Spleen (tissue), 11 donors: ENCODE results near the gene EYA2. TPM values are rescaled to one million over a fixed set of nuclear protein-coding genes. Genes with fewer than 3 reads are reported as not detected.

Experiments used
- DNase-seq: peaks from one replicate; pipeline ENCODE4 v3.0.0-alpha.2; 2020
- H3K27ac ChIP-seq, 8 donors: fragments of 200-600 bp; sonication (generic) in 7 of 8; 1 replicate in 4 of 8; 2 replicates in 4 of 8; pipeline versions ENCODE4 v1.5.0 to v1.8.0; 2016 to 2021; ENCODE audit warnings: inconsistent platforms in 4 of 8, mild to moderate bottlenecking in 4 of 8, moderate library complexity in 1 of 8
- H3K27me3 ChIP-seq, 7 donors: fragments of 200-600 bp; sonication (generic) in 6 of 7; replicated peaks in 1 of 7; 1 replicate in 4 of 7; 2 replicates in 3 of 7; pipeline versions ENCODE4 v1.5.0 to v1.8.0; 2016 to 2021; ENCODE audit warnings: inconsistent platforms in 3 of 7, mild to moderate bottlenecking in 1 of 7
- H3K36me3 ChIP-seq, 6 donors: fragments of 200-600 bp; sonication (generic) in 5 of 6; 1 replicate in 4 of 6; 2 replicates in 2 of 6; pipeline versions ENCODE4 v1.5.0 to v1.8.0; 2016 to 2021; ENCODE audit warnings: inconsistent platforms in 2 of 6
- H3K4me1 ChIP-seq, 6 donors: fragments of 200-600 bp; sonication (generic) in 5 of 6; 1 replicate in 3 of 6; 2 replicates in 3 of 6; pipeline versions ENCODE4 v1.5.0 to v1.8.0; 2016 to 2021; ENCODE audit warnings: inconsistent platforms in 3 of 6
- H3K4me3 ChIP-seq, 8 donors: fragments of 200-600 bp; sonication (generic) in 7 of 8; 1 replicate in 4 of 8; 2 replicates in 4 of 8; pipeline versions ENCODE4 v1.5.0 to v1.8.0; 2016 to 2021; ENCODE audit warnings: inconsistent platforms in 4 of 8, mild to moderate bottlenecking in 4 of 8, moderate library complexity in 2 of 8
- H3K9me3 ChIP-seq, 8 donors: fragments of 200-600 bp; sonication (generic) in 7 of 8; 1 replicate in 4 of 8; 2 replicates in 4 of 8; pipeline versions ENCODE4 v1.5.0 to v1.8.0; 2016 to 2021; ENCODE audit warnings: inconsistent platforms in 4 of 8
- POLR2A ChIP-seq, 3 donors: fragments of 450-650 bp; IDR thresholded peaks; one replicate each; pipeline ENCODE4 v1.5.1; 2017; ENCODE audit warnings: antibody characterized with exemption in 3 of 3, mild to moderate bottlenecking in 1 of 3
- POLR2AphosphoS5 ChIP-seq, 3 donors: sonication (generic); formaldehyde crosslinking; IDR thresholded peaks; one replicate each; pipeline ENCODE4 v1.5.1; 2017; ENCODE audit warnings: antibody characterized with exemption in 3 of 3
- WGBS, 5 donors: extraction: QIAGEN DNeasy Blood & Tissue Kit in 3 of 5; methylation state at CpG; one replicate each; pipeline versions ENCODE4 v1.1.5 to v1.1.7; 2013 to 2018; 5-methylcytosine and 5-hydroxymethylcytosine counted together
- intact Hi-C: fragments of 100-400 bp; cut with DNase I; formaldehyde crosslinking; loops from one replicate; pipeline ENCODE4 v1.15.0; 2023; ENCODE audit warnings: low total_unique reads
- polyA plus RNA-seq, 3 donors: library from polyadenylated mRNA; stranded (reverse); fragments of 200-250 nt; gene quantifications; one replicate each; pipeline ENCODE4 v1.2.1, GENCODE V29; 2013
- total RNA-seq, 7 donors: library from RNA; depleted of rRNA in 3 of 7; stranded (reverse); fragments of >200 nt in 3 of 7; fragmentation: NEBNext Ultra II Directional in 4 of 7; extraction: Animal tissue kit (Norgen Biotek cat#: 25700) in 4 of 7; gene quantifications; one replicate each; pipeline versions ENCODE4 v1.1.0 to v1.2.1, GENCODE V29; 2016 to 2021
- TF ChIP-seq, protein P1 (sequence below), 11 experiments: fragments of 200-600 bp in 7 of 11; fragments of 450-650 bp in 4 of 11; sonication (generic) in 4 of 11; IDR thresholded peaks in 8 of 11; conservative IDR thresholded peaks in 3 of 11; 1 replicate in 7 of 11; 2 replicates in 4 of 11; pipeline versions ENCODE4 v1.4.0 to v1.8.0; 2016 to 2021; ENCODE audit warnings: antibody characterized with exemption in 11 of 11, inconsistent platforms in 4 of 11, mild to moderate bottlenecking in 1 of 11
- donor health status: healthy with polysubstance abuse.
- donor health status: DM: no; HTN: no; CAD: no; lungs with moderate emphysema.
- donor health status: DM: no; HTN: no; CAD: no.
- donor health status: Bipolar disorder and iron deficiency.
- donor health status: healthy.
- donor health status: DM: no; HTN: no; CAD: no.
- donor health status: DM: yes; HTN: yes; CAD: no.

Gene EYA2
- total and polyA plus RNA-seq, 10 donors, result 0.26 to 0.76 (median 0.51) TPM; not detected in 1

DNA sequence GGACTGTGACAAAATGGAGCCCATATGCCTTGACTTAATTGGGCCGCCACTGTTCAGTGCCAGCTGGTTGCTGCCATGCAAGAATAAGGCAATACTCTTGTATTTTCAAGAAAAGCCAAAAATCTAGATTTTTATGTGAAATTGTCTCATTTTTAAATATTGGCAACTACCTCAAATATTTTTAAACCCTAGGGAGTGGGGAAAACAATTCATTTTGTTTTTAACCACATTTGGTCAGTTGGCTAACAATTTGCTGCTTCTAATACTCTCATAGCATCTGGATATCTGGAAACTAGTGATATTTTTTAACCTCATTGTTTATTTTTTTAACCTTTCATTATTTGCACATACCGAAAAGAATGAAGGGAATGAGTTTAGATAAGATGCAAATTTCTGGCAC is 91.0 kb downstream of the EYA2 start:
- Histone ChIP-seq H3K9me3 (peaks cover 3 to 18% (median 17%) of the 10 kb centered on the region in 8 donors), H3K4me1 (no peaks in the 10 kb centered on the region), H3K27ac (no peak overlapping the region), H3K36me3 (no peaks in the 10 kb centered on the region), H3K4me3 (no peak overlapping the region), H3K27me3 (peaks cover 0 to 22% (median 0%) of the 10 kb centered on the region in 7 donors)
- intact Hi-C loops, result no loop called here
- no peak for TF ChIP-seq POLR2A (IDR thresholded peaks at IDR 0.05)
- TF ChIP-seq, protein P1, sequence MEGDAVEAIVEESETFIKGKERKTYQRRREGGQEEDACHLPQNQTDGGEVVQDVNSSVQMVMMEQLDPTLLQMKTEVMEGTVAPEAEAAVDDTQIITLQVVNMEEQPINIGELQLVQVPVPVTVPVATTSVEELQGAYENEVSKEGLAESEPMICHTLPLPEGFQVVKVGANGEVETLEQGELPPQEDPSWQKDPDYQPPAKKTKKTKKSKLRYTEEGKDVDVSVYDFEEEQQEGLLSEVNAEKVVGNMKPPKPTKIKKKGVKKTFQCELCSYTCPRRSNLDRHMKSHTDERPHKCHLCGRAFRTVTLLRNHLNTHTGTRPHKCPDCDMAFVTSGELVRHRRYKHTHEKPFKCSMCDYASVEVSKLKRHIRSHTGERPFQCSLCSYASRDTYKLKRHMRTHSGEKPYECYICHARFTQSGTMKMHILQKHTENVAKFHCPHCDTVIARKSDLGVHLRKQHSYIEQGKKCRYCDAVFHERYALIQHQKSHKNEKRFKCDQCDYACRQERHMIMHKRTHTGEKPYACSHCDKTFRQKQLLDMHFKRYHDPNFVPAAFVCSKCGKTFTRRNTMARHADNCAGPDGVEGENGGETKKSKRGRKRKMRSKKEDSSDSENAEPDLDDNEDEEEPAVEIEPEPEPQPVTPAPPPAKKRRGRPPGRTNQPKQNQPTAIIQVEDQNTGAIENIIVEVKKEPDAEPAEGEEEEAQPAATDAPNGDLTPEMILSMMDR (IDR thresholded peaks at IDR 0.05 in 8 of 11, conservative IDR thresholded peaks at IDR 0.05 in 3 of 11), result no peak
- TF ChIP-seq POLR2AphosphoS5 (IDR thresholded peaks at IDR 0.05), result no peak
- WGBS, 5 donors, result 79 to 92% (median 84%) methylated on average over 2 of the region's 2 CpGs
- no peak for DNase-seq

DNA sequence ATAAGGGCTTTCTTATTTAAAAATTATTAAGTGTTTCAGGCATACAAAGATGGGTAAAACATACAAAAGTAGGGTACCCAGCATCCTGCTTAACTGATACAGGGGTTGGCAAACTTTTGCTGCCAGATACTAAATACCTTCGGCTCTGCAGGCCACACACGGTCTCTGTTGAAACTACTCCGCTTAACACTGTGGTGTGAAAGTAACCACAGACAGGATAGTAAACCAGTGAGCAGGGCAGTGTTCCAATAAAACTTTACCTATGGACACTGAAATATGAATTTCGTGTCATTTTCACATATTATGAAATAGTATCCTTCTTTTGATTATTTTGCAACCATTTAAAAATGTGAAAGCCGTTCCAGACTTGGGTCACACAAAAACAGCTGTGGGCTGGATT is 92.4 kb downstream of the EYA2 start:
- Histone ChIP-seq H3K4me3 (no peak overlapping the region), H3K9me3 (peaks cover 3 to 18% (median 17%) of the 10 kb centered on the region in 8 donors), H3K27ac (no peak overlapping the region), H3K36me3 (no peaks in the 10 kb centered on the region), H3K4me1 (no peaks in the 10 kb centered on the region), H3K27me3 (peaks cover 0 to 35% (median 0%) of the 10 kb centered on the region in 7 donors)
- intact Hi-C loops, result no loop called here
- WGBS, 5 donors, result 63 to 84% (median 69%) methylated on average over 5 of the region's 5 CpGs
- peak; percentile 5 for DNase-seq
- no peak for TF ChIP-seq POLR2A (IDR thresholded peaks at IDR 0.05)
- TF ChIP-seq, protein P1 (IDR thresholded peaks at IDR 0.05 in 8 of 11, conservative IDR thresholded peaks at IDR 0.05 in 3 of 11), result no peak
- no peak for TF ChIP-seq POLR2AphosphoS5 (IDR thresholded peaks at IDR 0.05)

DNA sequence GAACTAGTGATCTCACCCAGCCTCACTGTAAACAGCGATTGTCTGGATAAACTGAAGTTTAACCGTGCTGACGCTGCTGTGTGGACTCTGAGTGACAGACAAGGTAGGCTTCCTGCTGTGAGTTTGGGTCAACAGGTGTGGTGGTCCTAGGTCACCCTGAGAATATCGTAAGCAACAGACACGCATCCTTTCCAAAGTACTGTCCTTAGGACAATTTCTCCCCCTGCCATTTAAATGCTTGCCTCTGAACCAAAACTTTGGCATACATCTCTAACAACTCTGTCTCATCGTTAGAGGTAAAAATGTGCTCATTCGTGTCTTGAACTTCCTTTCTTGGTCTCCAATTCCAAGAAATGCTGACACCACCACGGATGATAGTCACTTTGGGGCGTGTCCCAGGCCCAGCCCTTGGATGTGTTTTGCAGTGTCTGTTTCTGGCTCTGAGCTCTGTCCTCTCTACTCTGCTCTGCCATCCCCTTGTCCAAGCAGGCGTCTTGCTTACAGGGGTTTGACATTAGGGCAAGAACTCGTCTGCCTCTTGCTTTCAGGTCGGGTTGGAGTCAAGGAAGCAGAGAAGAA is 95.5 kb downstream of the EYA2 start:
- H3K4me1 ChIP-seq, result peaks cover 0 to 10% (median 0%) of the 10 kb centered on the region in 6 donors
- DNase-seq, result no peak
- H3K27me3 ChIP-seq, result peaks cover 0 to 40% (median 0%) of the 10 kb centered on the region in 7 donors
- WGBS, 5 donors, result 43 to 52% (median 48%) methylated on average over 12 of the region's 12 CpGs
- TF ChIP-seq, protein P1 (IDR thresholded peaks at IDR 0.05 in 8 of 11, conservative IDR thresholded peaks at IDR 0.05 in 3 of 11), result no peak
- TF ChIP-seq POLR2AphosphoS5 (IDR thresholded peaks at IDR 0.05) (no peak), POLR2A (IDR thresholded peaks at IDR 0.05) (no peak)
- intact Hi-C loops, result no loop called here
- no peaks in the 10 kb centered on the region for H3K9me3 ChIP-seq
- no peak overlapping the region for H3K4me3 ChIP-seq
- no peaks in the 10 kb centered on the region for H3K36me3 ChIP-seq
- H3K27ac ChIP-seq, result no peak overlapping the region

DNA sequence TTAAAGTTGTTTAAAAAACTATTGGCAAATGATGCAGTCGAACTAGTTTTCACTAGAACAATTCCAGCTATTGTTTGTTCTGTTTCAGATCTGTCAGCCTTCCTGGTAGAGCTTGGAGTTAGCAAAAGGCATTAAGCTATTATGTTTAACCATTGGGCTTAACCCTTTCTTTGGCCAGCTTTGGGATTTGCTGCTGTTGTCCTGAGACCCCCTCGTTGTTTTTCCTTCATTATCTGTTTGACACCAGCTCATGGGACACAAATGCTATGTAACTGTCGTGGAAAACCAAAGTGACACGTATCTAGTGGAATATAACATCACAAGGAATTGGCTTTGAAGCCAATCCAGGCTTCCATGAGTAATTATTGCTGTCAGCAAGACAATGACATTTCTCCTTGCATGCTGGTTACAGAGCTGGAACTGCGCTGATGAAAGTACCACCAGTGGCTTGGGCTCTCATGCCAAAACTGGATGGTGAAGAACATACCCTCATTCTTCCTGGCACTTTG is 96.0 kb downstream of the EYA2 start:
- H3K9me3 ChIP-seq, result no peaks in the 10 kb centered on the region
- H3K36me3 ChIP-seq, result no peaks in the 10 kb centered on the region
- H3K27me3 ChIP-seq, result peaks cover 0 to 40% (median 0%) of the 10 kb centered on the region in 7 donors
- H3K4me3 ChIP-seq, result no peak overlapping the region
- 59 to 67% (median 61%) methylated on average over 5 of the region's 5 CpGs for WGBS, 5 donors
- DNase-seq, result no peak
- H3K27ac ChIP-seq, result no peak overlapping the region
- intact Hi-C loops, result no loop called here
- TF ChIP-seq, protein P1 (IDR thresholded peaks at IDR 0.05 in 8 of 11, conservative IDR thresholded peaks at IDR 0.05 in 3 of 11), result no peak
- TF ChIP-seq POLR2AphosphoS5 (IDR thresholded peaks at IDR 0.05), result no peak
- no peak for TF ChIP-seq POLR2A (IDR thresholded peaks at IDR 0.05)
- H3K4me1 ChIP-seq, result peaks cover 0 to 10% (median 0%) of the 10 kb centered on the region in 6 donors
